ENCODE results near the gene SKAP2.
A peak's percentile ranks its signal among the peaks of the same experiment; 100 is the strongest.

The SKAP2 gene

DNA sequence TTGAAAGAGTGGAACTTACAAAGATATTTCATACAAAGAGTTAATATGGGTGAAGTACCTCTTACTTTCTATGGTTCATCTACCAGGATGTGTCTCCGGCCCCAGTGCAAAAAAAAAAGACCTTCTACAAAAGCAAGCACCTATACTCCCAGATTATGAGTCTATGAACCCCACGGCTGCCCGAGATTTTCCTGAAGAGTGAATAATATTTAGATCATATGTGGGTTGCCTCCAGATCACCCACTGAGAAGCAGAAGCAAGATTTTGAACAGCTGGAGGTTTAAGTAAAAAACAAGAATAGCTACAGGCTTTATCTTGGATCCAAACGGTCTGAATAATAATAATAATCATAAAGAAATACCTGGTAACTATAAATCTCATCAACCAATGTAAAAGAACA lies 207.7 kb downstream of the SKAP2 start:
- no peak for TF ChIP-seq FOXM1 (IDR thresholded peaks at IDR 0.05; ENCODE audit: borderline replicate concordance, low read depth)
- TF ChIP-seq CREB1 (IDR thresholded peaks at IDR 0.05; ENCODE audit: low read depth) = no peak
- TF ChIP-seq YY1 (IDR thresholded peaks at IDR 0.05; ENCODE audit: low read depth) = no peak
- no peak for TF ChIP-seq EGR1 (IDR thresholded peaks at IDR 0.05)
- TF ChIP-seq, protein P1, sequence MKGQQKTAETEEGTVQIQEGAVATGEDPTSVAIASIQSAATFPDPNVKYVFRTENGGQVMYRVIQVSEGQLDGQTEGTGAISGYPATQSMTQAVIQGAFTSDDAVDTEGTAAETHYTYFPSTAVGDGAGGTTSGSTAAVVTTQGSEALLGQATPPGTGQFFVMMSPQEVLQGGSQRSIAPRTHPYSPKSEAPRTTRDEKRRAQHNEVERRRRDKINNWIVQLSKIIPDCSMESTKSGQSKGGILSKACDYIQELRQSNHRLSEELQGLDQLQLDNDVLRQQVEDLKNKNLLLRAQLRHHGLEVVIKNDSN (IDR thresholded peaks at IDR 0.05) = no peak
- TF ChIP-seq CEBPB (IDR thresholded peaks at IDR 0.05) = no peak
- no peak for TF ChIP-seq ZBTB7A (IDR thresholded peaks at IDR 0.05; ENCODE audit: low read depth)
- TF ChIP-seq TEAD4 (IDR thresholded peaks at IDR 0.05) = no peak

DNA sequence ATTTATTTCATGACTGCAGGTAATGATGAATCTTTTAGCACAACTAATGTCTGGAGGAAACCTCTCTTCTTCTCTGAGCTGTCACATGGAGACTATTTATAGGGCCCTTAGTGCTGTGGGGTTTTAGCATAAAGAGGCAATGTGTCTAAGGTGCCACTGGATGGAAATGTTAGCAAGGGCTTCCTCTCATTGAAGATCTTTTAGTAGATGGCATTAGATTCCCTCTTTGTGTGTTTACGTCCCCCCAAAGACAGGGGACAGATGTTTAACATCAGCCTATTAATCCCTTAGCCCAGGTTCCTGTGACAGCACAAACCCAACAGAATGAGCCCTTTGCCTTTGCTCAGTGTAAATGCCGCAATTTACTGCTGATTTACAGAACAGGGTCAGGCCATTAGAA lies 208.6 kb downstream of the SKAP2 start:
- TF ChIP-seq TCF12 (IDR thresholded peaks at IDR 0.05; ENCODE audit: low read depth) (no peak), TEAD4 (IDR thresholded peaks at IDR 0.05) (no peak), CREB1 (IDR thresholded peaks at IDR 0.05; ENCODE audit: low read depth) (no peak), NFIC (IDR thresholded peaks at IDR 0.05) (no peak), EGR1 (IDR thresholded peaks at IDR 0.05) (no peak), ZBTB7A (IDR thresholded peaks at IDR 0.05; ENCODE audit: low read depth) (no peak), FOXM1 (IDR thresholded peaks at IDR 0.05; ENCODE audit: borderline replicate concordance, low read depth) (no peak), RAD21 (IDR thresholded peaks at IDR 0.05; ENCODE audit: low read depth) (no peak), EP300 (IDR thresholded peaks at IDR 0.05; ENCODE audit: borderline replicate concordance) (no peak), YY1 (IDR thresholded peaks at IDR 0.05; ENCODE audit: low read depth) (no peak), TAF1 (IDR thresholded peaks at IDR 0.05; ENCODE audit: low read depth) (no peak), CEBPB (IDR thresholded peaks at IDR 0.05) (no peak)
- TF ChIP-seq, protein P1 (IDR thresholded peaks at IDR 0.05) = no peak
- TF ChIP-seq, protein P2, sequence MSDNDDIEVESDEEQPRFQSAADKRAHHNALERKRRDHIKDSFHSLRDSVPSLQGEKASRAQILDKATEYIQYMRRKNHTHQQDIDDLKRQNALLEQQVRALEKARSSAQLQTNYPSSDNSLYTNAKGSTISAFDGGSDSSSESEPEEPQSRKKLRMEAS (IDR thresholded peaks at IDR 0.05) = no peak
- TF ChIP-seq, protein P3, sequence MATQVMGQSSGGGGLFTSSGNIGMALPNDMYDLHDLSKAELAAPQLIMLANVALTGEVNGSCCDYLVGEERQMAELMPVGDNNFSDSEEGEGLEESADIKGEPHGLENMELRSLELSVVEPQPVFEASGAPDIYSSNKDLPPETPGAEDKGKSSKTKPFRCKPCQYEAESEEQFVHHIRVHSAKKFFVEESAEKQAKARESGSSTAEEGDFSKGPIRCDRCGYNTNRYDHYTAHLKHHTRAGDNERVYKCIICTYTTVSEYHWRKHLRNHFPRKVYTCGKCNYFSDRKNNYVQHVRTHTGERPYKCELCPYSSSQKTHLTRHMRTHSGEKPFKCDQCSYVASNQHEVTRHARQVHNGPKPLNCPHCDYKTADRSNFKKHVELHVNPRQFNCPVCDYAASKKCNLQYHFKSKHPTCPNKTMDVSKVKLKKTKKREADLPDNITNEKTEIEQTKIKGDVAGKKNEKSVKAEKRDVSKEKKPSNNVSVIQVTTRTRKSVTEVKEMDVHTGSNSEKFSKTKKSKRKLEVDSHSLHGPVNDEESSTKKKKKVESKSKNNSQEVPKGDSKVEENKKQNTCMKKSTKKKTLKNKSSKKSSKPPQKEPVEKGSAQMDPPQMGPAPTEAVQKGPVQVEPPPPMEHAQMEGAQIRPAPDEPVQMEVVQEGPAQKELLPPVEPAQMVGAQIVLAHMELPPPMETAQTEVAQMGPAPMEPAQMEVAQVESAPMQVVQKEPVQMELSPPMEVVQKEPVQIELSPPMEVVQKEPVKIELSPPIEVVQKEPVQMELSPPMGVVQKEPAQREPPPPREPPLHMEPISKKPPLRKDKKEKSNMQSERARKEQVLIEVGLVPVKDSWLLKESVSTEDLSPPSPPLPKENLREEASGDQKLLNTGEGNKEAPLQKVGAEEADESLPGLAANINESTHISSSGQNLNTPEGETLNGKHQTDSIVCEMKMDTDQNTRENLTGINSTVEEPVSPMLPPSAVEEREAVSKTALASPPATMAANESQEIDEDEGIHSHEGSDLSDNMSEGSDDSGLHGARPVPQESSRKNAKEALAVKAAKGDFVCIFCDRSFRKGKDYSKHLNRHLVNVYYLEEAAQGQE (IDR thresholded peaks at IDR 0.05; ENCODE audit: low read depth) = no peak

DNA sequence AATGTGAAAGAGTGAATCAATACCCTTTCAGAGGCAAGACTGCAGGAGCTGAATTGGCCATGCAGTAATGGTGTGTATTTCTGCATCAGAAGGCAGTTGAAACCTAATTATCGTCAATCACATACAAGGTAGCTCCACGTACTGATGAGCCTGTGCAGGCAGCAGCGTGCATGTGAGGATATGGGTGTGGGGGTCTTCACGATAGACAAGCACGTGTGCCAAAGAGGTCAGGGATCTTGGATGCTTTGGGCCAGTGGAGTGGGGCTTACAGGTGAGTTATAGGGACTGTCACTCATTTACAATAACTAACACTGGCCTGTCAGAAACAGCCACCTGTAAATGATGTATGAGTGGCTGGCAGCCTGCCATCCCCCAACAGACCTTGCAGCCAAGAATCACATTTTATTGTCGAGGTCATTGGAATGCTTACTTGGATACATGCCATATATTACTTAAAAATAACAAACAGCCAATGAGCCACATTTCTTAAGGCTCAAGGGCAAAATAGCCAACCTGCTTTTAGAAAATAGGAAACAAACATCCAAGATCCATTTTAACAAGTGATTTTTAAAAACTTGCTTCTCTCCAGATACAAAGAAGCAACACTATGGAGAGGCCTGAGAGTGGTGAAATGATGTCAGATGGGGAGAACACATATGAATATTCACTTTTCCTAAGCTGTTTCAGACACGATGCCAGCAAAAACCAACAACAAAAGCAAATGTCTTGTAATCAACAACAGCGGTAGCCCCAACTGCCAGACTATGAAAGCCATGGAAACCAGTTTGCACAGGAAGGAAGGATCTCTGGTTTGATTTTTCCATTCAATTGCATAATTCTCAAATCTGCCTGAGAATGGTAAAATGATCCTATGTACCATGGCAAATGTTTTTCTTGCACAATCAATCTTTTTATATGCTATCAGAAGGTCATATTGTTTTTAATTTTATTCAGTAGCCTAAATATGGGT lies 210.7 kb downstream of the SKAP2 start:
- TF ChIP-seq EGR1 (IDR thresholded peaks at IDR 0.05) (no peak), NFIC (IDR thresholded peaks at IDR 0.05) (peak; percentile 99), TCF12 (IDR thresholded peaks at IDR 0.05; ENCODE audit: low read depth) (peak; percentile 87), FOXM1 (IDR thresholded peaks at IDR 0.05; ENCODE audit: borderline replicate concordance, low read depth) (no peak), TEAD4 (IDR thresholded peaks at IDR 0.05) (peak; percentile 79), CREB1 (IDR thresholded peaks at IDR 0.05; ENCODE audit: low read depth) (no peak), CEBPB (IDR thresholded peaks at IDR 0.05) (peak; percentile 23), EP300 (IDR thresholded peaks at IDR 0.05; ENCODE audit: borderline replicate concordance) (peak; percentile 72; the same call in 1 of the 2 replicates)
- TF ChIP-seq, protein P1 (IDR thresholded peaks at IDR 0.05) = no peak
- TF ChIP-seq, protein P3 (IDR thresholded peaks at IDR 0.05; ENCODE audit: low read depth) = no peak
- TF ChIP-seq, protein P2 (IDR thresholded peaks at IDR 0.05) = peak; percentile 50; the same call in 1 of the 2 replicates

DNA sequence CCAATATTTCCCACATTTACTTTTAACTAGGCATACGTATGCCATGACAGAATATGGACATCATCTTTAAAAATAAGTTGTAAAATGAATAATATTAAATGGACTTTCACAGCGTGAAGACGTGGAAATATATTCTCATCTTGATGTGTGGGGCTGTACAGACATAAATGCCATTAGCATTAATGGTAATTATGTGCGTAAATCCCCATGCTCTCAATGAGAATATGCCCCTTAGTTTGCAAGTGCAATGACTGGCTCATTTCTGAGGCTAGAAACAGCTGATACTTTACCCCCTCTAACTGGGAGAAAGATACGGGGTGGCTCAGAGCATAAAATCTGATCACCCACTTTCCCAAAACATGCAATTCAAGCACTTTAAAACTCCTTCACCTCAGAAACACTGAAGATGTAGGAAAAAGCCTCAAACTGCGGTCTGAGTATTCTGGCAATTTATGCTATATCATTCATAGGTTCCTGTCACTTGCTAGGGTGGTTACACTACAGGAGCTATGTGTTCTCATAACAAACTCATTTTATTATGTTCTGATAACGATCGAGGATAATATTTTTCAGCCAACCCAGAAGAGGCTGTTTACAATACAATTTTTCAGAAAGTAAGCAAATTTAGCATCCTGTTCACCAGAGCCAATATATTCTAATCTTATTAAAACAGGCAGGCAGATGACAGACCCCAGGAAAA lies 211.8 kb downstream of the SKAP2 start:
- TF ChIP-seq EGR1 (IDR thresholded peaks at IDR 0.05) (no peak), CEBPB (IDR thresholded peaks at IDR 0.05) (no peak), YY1 (IDR thresholded peaks at IDR 0.05; ENCODE audit: low read depth) (no peak), ZBTB7A (IDR thresholded peaks at IDR 0.05; ENCODE audit: low read depth) (no peak), FOXM1 (IDR thresholded peaks at IDR 0.05; ENCODE audit: borderline replicate concordance, low read depth) (no peak), TCF12 (IDR thresholded peaks at IDR 0.05; ENCODE audit: low read depth) (no peak), EP300 (IDR thresholded peaks at IDR 0.05; ENCODE audit: borderline replicate concordance) (no peak), TEAD4 (IDR thresholded peaks at IDR 0.05) (no peak), RAD21 (IDR thresholded peaks at IDR 0.05; ENCODE audit: low read depth) (no peak), TAF1 (IDR thresholded peaks at IDR 0.05; ENCODE audit: low read depth) (no peak), NFIC (IDR thresholded peaks at IDR 0.05) (no peak), CREB1 (IDR thresholded peaks at IDR 0.05; ENCODE audit: low read depth) (no peak)
- TF ChIP-seq, protein P3 (IDR thresholded peaks at IDR 0.05; ENCODE audit: low read depth) = no peak
- TF ChIP-seq, protein P2 (IDR thresholded peaks at IDR 0.05) = no peak
- TF ChIP-seq, protein P1 (IDR thresholded peaks at IDR 0.05) = no peak
